Neural cell (in vitro differentiated cells): Measurements from ENCODE around the gene RFT1. TPM values are rescaled to one million over a fixed set of nuclear protein-coding genes. Genes with fewer than 3 reads are reported as not detected.

ENCODE experiments used
- H2AFZ ChIP-seq: fragments of 200-600, 300-800 bp; sonication (generic), shearing (Covaris generic); 2 replicates; pipeline ENCODE4 v1.6.0; 2014; ENCODE audit warnings: low read depth, mild to moderate bottlenecking, antibody characterized with exemption, low read length, moderate library complexity
- H3F3A ChIP-seq: fragments of 200-600 bp; shearing (Covaris generic); 2 replicates; pipeline ENCODE4 v1.6.1; 2016; ENCODE audit warnings: mild to moderate bottlenecking, moderate library complexity, mixed read lengths, antibody characterized with exemption, low read length; ENCODE audit not compliant: insufficient read depth, poor library complexity, severe bottlenecking
- H3K27ac ChIP-seq: fragments of 200-600, 300-800 bp; sonication (generic), shearing (Covaris generic); 2 replicates; pipeline ENCODE4 v1.5.1; 2014; ENCODE audit warnings: mild to moderate bottlenecking, low read length, moderate library complexity
- H3K27me3 ChIP-seq: fragments of 300-800, 200-600 bp; sonication (generic), shearing (Covaris generic); 2 replicates; pipeline ENCODE4 v1.6.0; 2014; ENCODE audit warnings: mild to moderate bottlenecking, low read depth, low read length, moderate library complexity; ENCODE audit not compliant: insufficient read depth
- H3K36me3 ChIP-seq: fragments of 300-800, 200-600 bp; sonication (generic), shearing (Covaris generic); 2 replicates; pipeline ENCODE4 v1.5.1; 2014; ENCODE audit warnings: mild to moderate bottlenecking, antibody characterized with exemption, low read length, moderate library complexity; ENCODE audit not compliant: insufficient read depth
- H3K4me2 ChIP-seq: fragments of 300-800, 200-600 bp; sonication (generic), shearing (Covaris generic); 2 replicates; pipeline ENCODE4 v1.6.0; 2014; ENCODE audit warnings: mild to moderate bottlenecking, low read length
- H3K4me3 ChIP-seq: fragments of 300-800, 200-600 bp; sonication (generic), shearing (Covaris generic); 2 replicates; pipeline ENCODE4 v1.5.1; 2014; ENCODE audit warnings: mild to moderate bottlenecking, low read length, moderate library complexity
- H3K79me2 ChIP-seq: fragments of 200-600 bp; shearing (Covaris generic); replicated peaks from 2 replicates; pipeline ENCODE4 v1.6.0; 2014; ENCODE audit warnings: mild to moderate bottlenecking, low read length, moderate library complexity; ENCODE audit not compliant: insufficient read depth
- H3K9ac ChIP-seq: fragments of 300-800, 200-600 bp; sonication (generic), shearing (Covaris generic); 2 replicates; pipeline ENCODE4 v1.6.1; 2016; ENCODE audit warnings: mild to moderate bottlenecking, low read length, mixed read lengths
- H3K9me2 ChIP-seq: fragments of 200-600 bp; shearing (Covaris generic); 2 replicates; pipeline ENCODE4 v1.6.1; 2016; ENCODE audit warnings: mild to moderate bottlenecking, low read length, mixed read lengths; ENCODE audit not compliant: insufficient read depth
- H3K9me3 ChIP-seq: fragments of 200-600, 300-800 bp; sonication (generic), shearing (Covaris generic); 2 replicates; pipeline ENCODE4 v1.6.1; 2016; ENCODE audit warnings: mild to moderate bottlenecking, mixed run types, low read length, moderate library complexity, mixed read lengths
- H4K20me1 ChIP-seq: fragments of 200-600 bp; shearing (Covaris generic); 2 replicates; pipeline ENCODE4 v1.6.1; 2016; ENCODE audit warnings: mild to moderate bottlenecking, mixed run types; ENCODE audit not compliant: insufficient read depth
- CTCF ChIP-seq: fragments of 450-650 bp; IDR thresholded peaks from 2 replicates; pipeline ENCODE4 v1.5.1; 2014; ENCODE audit warnings: antibody characterized with exemption, mild to moderate bottlenecking, moderate library complexity; ENCODE audit not compliant: poor library complexity, severe bottlenecking
- EP300 ChIP-seq: fragments of 450-650 bp; conservative IDR thresholded peaks from 2 replicates; pipeline ENCODE4 v1.6.1; 2014; ENCODE audit warnings: antibody characterized with exemption, mild to moderate bottlenecking, moderate library complexity; ENCODE audit not compliant: poor library complexity, severe bottlenecking
- EZH2 ChIP-seq: fragments of 200-600, 300-800 bp; shearing (Covaris generic), sonication (generic); IDR thresholded peaks from 2 replicates; pipeline ENCODE4 v1.6.1; 2014; ENCODE audit warnings: antibody characterized with exemption, low read length, borderline replicate concordance, mild to moderate bottlenecking; ENCODE audit not compliant: insufficient read depth, poor library complexity, severe bottlenecking
- MXI1 ChIP-seq: fragments of 450-650 bp; conservative IDR thresholded peaks from 2 replicates; pipeline ENCODE4 v1.6.1; 2014; ENCODE audit warnings: antibody characterized with exemption, mild to moderate bottlenecking; ENCODE audit not compliant: poor library complexity, severe bottlenecking
- POLR2AphosphoS5 ChIP-seq: IDR thresholded peaks from 2 replicates; pipeline ENCODE4 v1.6.1; 2012
- RAD21 ChIP-seq: fragments of 450-650 bp; conservative IDR thresholded peaks from 2 replicates; pipeline ENCODE4 v1.6.1; 2014; ENCODE audit warnings: antibody characterized with exemption, mild to moderate bottlenecking, moderate library complexity
- REST ChIP-seq: IDR thresholded peaks from 2 replicates; pipeline ENCODE4 v1.6.1; 2012; ENCODE audit warnings: borderline replicate concordance
- SMC3 ChIP-seq: fragments of 450-650 bp; conservative IDR thresholded peaks from 2 replicates; pipeline ENCODE4 v1.6.1; 2014; ENCODE audit warnings: antibody characterized with exemption, mild to moderate bottlenecking, moderate library complexity; ENCODE audit not compliant: poor library complexity
- TAF1 ChIP-seq: IDR thresholded peaks from 2 replicates; pipeline ENCODE4 v1.6.1; 2012; ENCODE audit warnings: low read depth
- polyA plus RNA-seq: library from polyadenylated mRNA; depleted of rRNA; stranded (reverse); fragments of >200 nt; gene quantifications from 2 replicates; pipeline ENCODE4 v1.2.3, GENCODE V29; 2014

RFT1 gene
- polyA plus RNA-seq, 1 donor from 2014 or later = 6.1 TPM

GRCh38 chr3:53123510-53123909, 6.7 kb downstream of the RFT1 start:
- Histone ChIP-seq H3K27me3 (no peaks in the 10 kb centered on the region), H3F3A (no peaks in the 10 kb centered on the region), H2AFZ (no peak overlapping the region), H3K4me2 (no peak overlapping the region), H4K20me1 (no peaks in the 10 kb centered on the region), H3K9me2 (no peaks in the 10 kb centered on the region), H3K9me3 (no peaks in the 10 kb centered on the region), H3K36me3 (peaks cover 18% of the 10 kb centered on the region), H3K9ac (no peak overlapping the region), H3K4me3 (no peak overlapping the region), H3K79me2 (no peaks in the 10 kb centered on the region), H3K27ac (no peak overlapping the region)
- TF ChIP-seq EZH2 = no peak
- no peak for TF ChIP-seq SMC3
- TF ChIP-seq CTCF = no peak
- TF ChIP-seq EP300 = no peak
- TF ChIP-seq POLR2AphosphoS5 = no peak
- TF ChIP-seq MXI1 = no peak
- no peak for TF ChIP-seq TAF1
- TF ChIP-seq REST = no peak
- no peak for TF ChIP-seq RAD21

- no peaks in the 10 kb centered on the region for H3K27me3 ChIP-seq
- no peak overlapping the region for H2AFZ ChIP-seq
- TF ChIP-seq POLR2AphosphoS5 (no peak), SMC3 (no peak), EP300 (no peak), MXI1 (no peak), RAD21 (no peak), REST (no peak), CTCF (no peak), EZH2 (no peak), TAF1 (no peak)
- no peaks in the 10 kb centered on the region for H4K20me1 ChIP-seq
- no peak overlapping the region for H3K9ac ChIP-seq
- no peaks in the 10 kb centered on the region for H3K79me2 ChIP-seq
- H3K4me2 ChIP-seq = no peak overlapping the region
- no peaks in the 10 kb centered on the region for H3K9me2 ChIP-seq
- no peaks in the 10 kb centered on the region for H3K9me3 ChIP-seq
- peaks cover 18% of the 10 kb centered on the region for H3K36me3 ChIP-seq
- no peaks in the 10 kb centered on the region for H3F3A ChIP-seq
- H3K27ac ChIP-seq = no peak overlapping the region
- H3K4me3 ChIP-seq = no peak overlapping the region
Measured at GRCh38 chr3:53122933-53123305, 7.3 kb downstream of the RFT1 start.
